ENCODE results near the gene PID1.

- TF ChIP-seq CTCF (IDR thresholded peaks at IDR 0.05) (no peak), EZH2 (IDR thresholded peaks at IDR 0.05; ENCODE audit: borderline replicate concordance, insufficient read depth, low read depth, low read length, poor library complexity, severe bottlenecking) (no peak)
These were observed 267.8 kb downstream of the PID1 start for GRCh38 chr2:229003256-229003655.
